SU-DHL-6 (cell line): Measurements from ENCODE around the gene LIN7B.

Experiments
- H2AFZ ChIP-seq: fragments of 200-600 bp; sonication (generic); 2 replicates; pipeline ENCODE4 v1.6.1; 2014; ENCODE audit warnings: low read depth, mild to moderate bottlenecking, moderate library complexity, mixed read lengths, antibody characterized with exemption, low read length; ENCODE audit not compliant: severe bottlenecking
- H3F3A ChIP-seq: fragments of 200-600 bp; shearing (Covaris generic); 2 replicates; pipeline ENCODE4 v1.6.0; 2016; ENCODE audit warnings: antibody characterized with exemption, mild to moderate bottlenecking; ENCODE audit not compliant: insufficient read depth
- H3K27ac ChIP-seq: fragments of 200-600 bp; sonication (generic); 2 replicates; pipeline ENCODE4 v1.5.1; 2016; ENCODE audit warnings: low read depth, mild to moderate bottlenecking, low read length, moderate library complexity, mixed read lengths
- H3K27me3 ChIP-seq: fragments of 200-600 bp; sonication (generic), shearing (Covaris generic); 2 replicates; pipeline ENCODE4 v1.6.0; 2014; ENCODE audit warnings: mild to moderate bottlenecking, low read length
- H3K36me3 ChIP-seq: fragments of 200-600 bp; sonication (generic); 2 replicates; pipeline ENCODE4 v1.6.1; 2014; ENCODE audit warnings: mild to moderate bottlenecking, low read length, mixed read lengths
- H3K4me2 ChIP-seq: fragments of 300-600, 200-600 bp; shearing (Covaris generic), sonication (generic); 2 replicates; pipeline ENCODE4 v1.6.0; 2014; ENCODE audit warnings: low read length, low read depth, mild to moderate bottlenecking; ENCODE audit not compliant: poor library complexity, severe bottlenecking
- H3K4me3 ChIP-seq: fragments of 200-600 bp; sonication (generic); 2 replicates; pipeline ENCODE4 v1.5.1; 2014; ENCODE audit warnings: antibody characterized with exemption, low read length, mild to moderate bottlenecking, mixed read lengths; ENCODE audit not compliant: insufficient read depth, poor library complexity, severe bottlenecking
- H3K79me2 ChIP-seq: fragments of 200-600 bp; sonication (generic); 2 replicates; pipeline ENCODE4 v1.6.1; 2014; ENCODE audit warnings: mild to moderate bottlenecking, low read length, moderate library complexity; ENCODE audit not compliant: insufficient read depth
- H3K9ac ChIP-seq: fragments of 200-600 bp; sonication (generic); 2 replicates; pipeline ENCODE4 v1.7.0; 2014; ENCODE audit warnings: mild to moderate bottlenecking, low read length
- H3K9me2 ChIP-seq: fragments of 200-600 bp; sonication (generic); replicated peaks from 2 replicates; pipeline ENCODE4 v1.6.1; 2014; ENCODE audit warnings: low read length; ENCODE audit not compliant: insufficient read depth
- H3K9me3 ChIP-seq: fragments of 200-600 bp; sonication (generic); 2 replicates; pipeline ENCODE4 v1.6.1; 2014; ENCODE audit warnings: low read length, mixed read lengths; ENCODE audit not compliant: insufficient read depth
- H4K20me1 ChIP-seq: fragments of 200-600 bp; sonication (generic); 2 replicates; pipeline ENCODE4 v1.6.1; 2014; ENCODE audit warnings: low read depth, mild to moderate bottlenecking, antibody characterized with exemption, low read length, moderate library complexity, mixed read lengths
- EZH2phosphoT487 ChIP-seq: fragments of 200-600 bp; sonication (generic), shearing (Covaris generic); conservative IDR thresholded peaks from 2 replicates; pipeline ENCODE4 v1.6.1; 2018; ENCODE audit warnings: mild to moderate bottlenecking, antibody characterized with exemption, low read length, moderate library complexity, mixed read lengths
- TF ChIP-seq, protein P1 (sequence below): fragments of 200-600 bp; sonication (generic); IDR thresholded peaks from one replicate; pipeline ENCODE4 v1.5.1; 2017; ENCODE audit warnings: antibody characterized with exemption, mild to moderate bottlenecking, low read length, moderate library complexity; ENCODE audit not compliant: insufficient read depth, poor library complexity, severe bottlenecking

The LIN7B gene

DNA sequence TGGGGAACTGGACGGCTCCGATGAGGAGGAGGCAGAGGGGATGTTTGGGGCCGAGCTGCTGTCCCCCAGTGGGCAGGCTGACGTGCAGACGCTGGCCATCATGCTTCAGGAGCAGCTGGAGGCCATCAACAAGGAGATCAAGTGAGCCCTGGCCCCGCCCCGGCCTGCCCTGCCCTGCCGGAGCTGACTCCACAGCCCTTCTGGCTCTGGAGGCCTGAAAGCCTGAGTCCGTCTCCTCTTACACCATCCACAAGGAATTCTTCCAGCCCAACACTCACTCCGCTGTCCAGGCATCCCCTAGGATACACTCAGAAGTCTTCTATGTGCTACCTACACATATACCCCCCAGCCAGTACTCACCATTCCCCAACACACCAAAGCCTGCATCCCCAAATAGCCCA lies 22.6 kb downstream of the LIN7B start:
- no peaks in the 10 kb centered on the region for H3K27me3 ChIP-seq
- no peak overlapping the region for H3K27ac ChIP-seq
- H3K36me3 ChIP-seq = no peaks in the 10 kb centered on the region
- no peaks in the 10 kb centered on the region for H3F3A ChIP-seq
- TF ChIP-seq, protein P1, sequence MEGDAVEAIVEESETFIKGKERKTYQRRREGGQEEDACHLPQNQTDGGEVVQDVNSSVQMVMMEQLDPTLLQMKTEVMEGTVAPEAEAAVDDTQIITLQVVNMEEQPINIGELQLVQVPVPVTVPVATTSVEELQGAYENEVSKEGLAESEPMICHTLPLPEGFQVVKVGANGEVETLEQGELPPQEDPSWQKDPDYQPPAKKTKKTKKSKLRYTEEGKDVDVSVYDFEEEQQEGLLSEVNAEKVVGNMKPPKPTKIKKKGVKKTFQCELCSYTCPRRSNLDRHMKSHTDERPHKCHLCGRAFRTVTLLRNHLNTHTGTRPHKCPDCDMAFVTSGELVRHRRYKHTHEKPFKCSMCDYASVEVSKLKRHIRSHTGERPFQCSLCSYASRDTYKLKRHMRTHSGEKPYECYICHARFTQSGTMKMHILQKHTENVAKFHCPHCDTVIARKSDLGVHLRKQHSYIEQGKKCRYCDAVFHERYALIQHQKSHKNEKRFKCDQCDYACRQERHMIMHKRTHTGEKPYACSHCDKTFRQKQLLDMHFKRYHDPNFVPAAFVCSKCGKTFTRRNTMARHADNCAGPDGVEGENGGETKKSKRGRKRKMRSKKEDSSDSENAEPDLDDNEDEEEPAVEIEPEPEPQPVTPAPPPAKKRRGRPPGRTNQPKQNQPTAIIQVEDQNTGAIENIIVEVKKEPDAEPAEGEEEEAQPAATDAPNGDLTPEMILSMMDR = no peak
- H3K9me3 ChIP-seq = no peaks in the 10 kb centered on the region
- no peaks in the 10 kb centered on the region for H4K20me1 ChIP-seq
- no peak overlapping the region for H3K4me3 ChIP-seq
- no peaks in the 10 kb centered on the region for H3K9me2 ChIP-seq
- H3K9ac ChIP-seq = no peak overlapping the region
- H3K79me2 ChIP-seq = no peaks in the 10 kb centered on the region
- H3K4me2 ChIP-seq = no peak overlapping the region
- H2AFZ ChIP-seq = no peak overlapping the region

DNA sequence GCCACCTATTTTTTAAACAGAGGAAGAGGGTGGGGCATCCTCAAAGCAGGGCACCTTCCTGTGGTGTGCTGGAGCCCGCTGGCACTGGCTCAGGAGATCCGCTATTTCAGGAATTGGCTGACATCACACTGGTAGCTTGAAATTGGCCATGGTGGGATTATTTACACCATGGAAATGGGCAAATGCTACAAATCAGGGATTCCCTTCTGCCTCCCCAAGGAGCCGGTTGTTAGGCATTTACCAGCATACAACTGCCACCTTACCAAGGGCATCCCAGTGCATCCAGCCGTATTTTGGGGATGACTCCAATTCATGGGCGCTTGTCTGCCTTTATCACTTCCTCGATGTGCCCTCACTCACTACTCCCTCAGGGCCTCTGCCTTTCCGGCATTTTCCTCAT lies 26.8 kb downstream of the LIN7B start:
- TF ChIP-seq, protein P1 = no peak
- no peak for TF ChIP-seq EZH2phosphoT487
- no peak overlapping the region for H3K4me2 ChIP-seq
- no peaks in the 10 kb centered on the region for H3K9me3 ChIP-seq
- no peak overlapping the region for H2AFZ ChIP-seq
- H3K9ac ChIP-seq = no peak overlapping the region
- no peaks in the 10 kb centered on the region for H3K27me3 ChIP-seq
- H4K20me1 ChIP-seq = no peaks in the 10 kb centered on the region
- H3K27ac ChIP-seq = no peak overlapping the region
- H3K79me2 ChIP-seq = no peaks in the 10 kb centered on the region
- H3F3A ChIP-seq = no peaks in the 10 kb centered on the region
- no peak overlapping the region for H3K4me3 ChIP-seq
- H3K9me2 ChIP-seq = no peaks in the 10 kb centered on the region
- no peaks in the 10 kb centered on the region for H3K36me3 ChIP-seq

DNA sequence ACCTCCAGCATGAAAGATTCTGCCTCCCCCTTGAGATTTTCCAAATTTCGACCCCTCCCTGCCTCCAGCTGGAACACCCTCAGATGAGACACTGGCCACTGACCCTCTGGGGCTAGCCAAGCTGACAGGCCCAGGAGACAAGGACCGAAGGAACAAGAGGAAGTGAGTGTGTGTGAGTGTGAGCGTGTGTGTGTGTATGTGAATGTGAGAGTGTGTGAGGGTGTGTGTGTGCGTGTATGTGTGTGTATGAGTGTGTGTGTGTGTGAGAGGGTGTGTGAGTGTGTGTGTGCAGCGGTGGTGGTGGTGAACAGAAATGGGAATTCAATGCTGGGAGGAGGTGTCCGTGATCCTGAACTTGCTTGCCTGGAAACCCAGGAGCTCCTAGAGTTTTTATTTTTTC lies 27.2 kb downstream of the LIN7B start:
- no peaks in the 10 kb centered on the region for H3F3A ChIP-seq
- no peaks in the 10 kb centered on the region for H3K36me3 ChIP-seq
- H3K9me2 ChIP-seq = no peaks in the 10 kb centered on the region
- H3K9me3 ChIP-seq = no peaks in the 10 kb centered on the region
- no peaks in the 10 kb centered on the region for H3K79me2 ChIP-seq
- H3K4me3 ChIP-seq = no peak overlapping the region
- no peak overlapping the region for H3K9ac ChIP-seq
- H2AFZ ChIP-seq = no peak overlapping the region
- no peaks in the 10 kb centered on the region for H4K20me1 ChIP-seq
- no peak for TF ChIP-seq EZH2phosphoT487
- TF ChIP-seq, protein P1 = no peak
- H3K4me2 ChIP-seq = no peak overlapping the region
- H3K27ac ChIP-seq = no peak overlapping the region
- no peaks in the 10 kb centered on the region for H3K27me3 ChIP-seq

DNA sequence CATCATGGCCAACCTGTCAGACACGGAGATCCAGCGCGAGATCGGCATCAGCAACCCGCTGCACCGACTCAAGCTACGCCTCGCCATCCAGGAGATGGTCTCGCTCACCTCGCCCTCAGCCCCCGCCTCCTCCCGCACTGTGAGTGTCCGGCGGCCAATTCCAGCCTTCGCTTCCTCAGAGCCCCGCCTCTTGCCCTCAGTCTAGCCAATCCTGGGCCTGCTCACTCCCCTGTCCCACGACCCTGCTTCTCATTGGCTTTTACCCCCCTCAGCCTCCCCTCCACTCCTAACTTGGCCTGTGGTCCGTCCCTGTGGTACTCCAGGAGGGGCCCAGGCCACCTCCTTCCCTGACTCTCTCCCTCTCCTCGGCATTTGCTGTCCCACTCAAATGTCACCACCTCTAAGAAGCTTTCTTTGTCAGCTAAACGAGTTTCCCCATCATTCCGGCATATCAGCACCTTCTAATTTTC lies 28.7 kb downstream of the LIN7B start:
- H4K20me1 ChIP-seq = no peaks in the 10 kb centered on the region
- TF ChIP-seq EZH2phosphoT487 = no peak
- TF ChIP-seq, protein P1 = no peak
- H2AFZ ChIP-seq = no peak overlapping the region
- no peak overlapping the region for H3K9ac ChIP-seq
- H3K4me3 ChIP-seq = no peak overlapping the region
- no peak overlapping the region for H3K4me2 ChIP-seq
- no peaks in the 10 kb centered on the region for H3K9me3 ChIP-seq
- H3K79me2 ChIP-seq = no peaks in the 10 kb centered on the region
- H3F3A ChIP-seq = 0 out of 2 replicates have a peak, but pooled peaks cover 5% of the 10 kb centered on the region
- H3K9me2 ChIP-seq = no peaks in the 10 kb centered on the region
- H3K27ac ChIP-seq = no peak overlapping the region
- no peaks in the 10 kb centered on the region for H3K36me3 ChIP-seq
- H3K27me3 ChIP-seq = no peaks in the 10 kb centered on the region
